Lower lobe of right lung (tissue), 2 donors: ENCODE measurements around the gene TMEM234. TPM values are rescaled to one million over a fixed set of nuclear protein-coding genes. Genes with fewer than 3 reads are reported as not detected.
"Not testable (repeated sequence)": the region's sequence is repeated elsewhere in the genome, so short reads cannot be mapped to it uniquely, and the experiment has no call there.

Source experiments
- ATAC-seq, 2 donors: fragments of 200-7000 bp; cut with Tn5 transposase; one replicate each; pipeline ENCODE4 v1.9.1; 2020 to 2022; ENCODE audit warnings: mild to moderate bottlenecking in 2 of 2, moderate library complexity in 2 of 2
- DNase-seq: peaks from one replicate; pipeline ENCODE4 v3.0.0-alpha.2; 2020
- H3K27ac ChIP-seq: fragments of 200-600 bp; one replicate; pipeline ENCODE4 v1.8.0; 2022
- H3K27me3 ChIP-seq: fragments of 200-600 bp; one replicate; pipeline ENCODE4 v1.8.0; 2022; ENCODE audit warnings: low read depth
- H3K36me3 ChIP-seq: fragments of 200-600 bp; one replicate; pipeline ENCODE4 v1.8.0; 2022; ENCODE audit warnings: mild to moderate bottlenecking
- H3K4me1 ChIP-seq: fragments of 200-600 bp; one replicate; pipeline ENCODE4 v1.8.0; 2022
- H3K4me3 ChIP-seq: fragments of 200-600 bp; one replicate; pipeline ENCODE4 v1.8.0; 2022; ENCODE audit warnings: mild to moderate bottlenecking
- H3K9me3 ChIP-seq: fragments of 200-600 bp; one replicate; pipeline ENCODE4 v1.8.0; 2022
- intact Hi-C: fragments of 100-400 bp; cut with DNase I; formaldehyde crosslinking; loops from one replicate; pipeline ENCODE4 v1.11.0; 2022
- long read RNA-seq: library from polyadenylated mRNA; unstranded; transcript quantifications from one replicate; pipeline ENCODE4 v2.0.0, GENCODE V29; 2021
- total RNA-seq: library from RNA; stranded (reverse); fragmentation: NEBNext Ultra II Directional; extraction: Animal tissue kit (Norgen Biotek cat#: 25700); gene quantifications from one replicate; pipeline ENCODE4 v1.2.1, GENCODE V29; 2021
- TF ChIP-seq, protein P1 (sequence below): fragments of 200-600 bp; IDR thresholded peaks from one replicate; pipeline ENCODE4 v1.8.0; 2022; ENCODE audit warnings: antibody characterized with exemption, mild to moderate bottlenecking
- donor health status: DM: no; HTN: yes; CAD: no; lungs with severe emphysema.

Gene TMEM234
- 24.5 TPM for total RNA-seq
- long read RNA-seq, transcript TMEM234-201 (5 exons, 1,082 nt): major isoform, 8 of 36 reads
- long read RNA-seq, partial matches to known transcripts: 14 of 36 reads
- long read RNA-seq, other reads (novel, unspliced or antisense): 11 of 36 reads

- peak within 1 kb of the TSS; percentile 92 for H3K4me3 ChIP-seq
- intact Hi-C loops: no loop called here
- H3K36me3 ChIP-seq: peaks cover 45% of the 10 kb centered on the region
- H3K27me3 ChIP-seq: no peaks in the 10 kb centered on the region
- peaks cover 32% of the 10 kb centered on the region for H3K4me1 ChIP-seq
- ATAC-seq (peak; percentile 95 to 99), DNase-seq (peak; percentile 94)
- TF ChIP-seq, protein P1, sequence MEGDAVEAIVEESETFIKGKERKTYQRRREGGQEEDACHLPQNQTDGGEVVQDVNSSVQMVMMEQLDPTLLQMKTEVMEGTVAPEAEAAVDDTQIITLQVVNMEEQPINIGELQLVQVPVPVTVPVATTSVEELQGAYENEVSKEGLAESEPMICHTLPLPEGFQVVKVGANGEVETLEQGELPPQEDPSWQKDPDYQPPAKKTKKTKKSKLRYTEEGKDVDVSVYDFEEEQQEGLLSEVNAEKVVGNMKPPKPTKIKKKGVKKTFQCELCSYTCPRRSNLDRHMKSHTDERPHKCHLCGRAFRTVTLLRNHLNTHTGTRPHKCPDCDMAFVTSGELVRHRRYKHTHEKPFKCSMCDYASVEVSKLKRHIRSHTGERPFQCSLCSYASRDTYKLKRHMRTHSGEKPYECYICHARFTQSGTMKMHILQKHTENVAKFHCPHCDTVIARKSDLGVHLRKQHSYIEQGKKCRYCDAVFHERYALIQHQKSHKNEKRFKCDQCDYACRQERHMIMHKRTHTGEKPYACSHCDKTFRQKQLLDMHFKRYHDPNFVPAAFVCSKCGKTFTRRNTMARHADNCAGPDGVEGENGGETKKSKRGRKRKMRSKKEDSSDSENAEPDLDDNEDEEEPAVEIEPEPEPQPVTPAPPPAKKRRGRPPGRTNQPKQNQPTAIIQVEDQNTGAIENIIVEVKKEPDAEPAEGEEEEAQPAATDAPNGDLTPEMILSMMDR: no peak
- peak within 1 kb of the TSS; percentile 94 for H3K27ac ChIP-seq
- H3K9me3 ChIP-seq: no peaks in the 10 kb centered on the region
Measured at GRCh38 chr1:32221980-32222755, at the start of gene TMEM234, which contains the start of gene EIF3I. TSS of gene TMEM234 (minus strand) at chr1:32222353. CDS start at chr1:32222322, 31 bp downstream. TSS of gene EIF3I (plus strand) at chr1:32222407. CDS start at chr1:32222442, 35 bp downstream.

DNA sequence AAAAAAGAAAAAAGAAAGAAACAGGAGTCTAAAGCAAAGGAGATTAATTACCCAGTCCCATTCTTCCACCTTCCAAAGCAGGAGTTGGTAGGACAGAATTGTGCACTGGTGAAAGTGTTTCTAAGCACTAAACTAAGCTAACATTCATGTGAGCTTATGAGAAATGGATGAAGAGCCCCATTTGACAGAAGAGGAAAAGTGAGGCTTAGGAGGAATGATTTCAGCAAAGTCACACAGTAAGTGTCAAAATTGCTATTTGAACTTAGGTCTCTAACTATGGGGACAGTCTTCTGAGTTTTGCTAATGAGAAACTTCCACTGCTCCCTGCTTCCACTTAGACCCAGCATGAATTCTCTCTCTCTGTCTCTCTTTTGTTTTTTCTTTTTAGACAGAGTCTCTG lies 47.6 kb upstream of the TMEM234 start:
- Histone ChIP-seq H3K27ac (no peak overlapping the region), H3K36me3 (no peaks in the 10 kb centered on the region), H3K4me1 (peaks cover 4% of the 10 kb centered on the region), H3K27me3 (peaks cover 8% of the 10 kb centered on the region), H3K9me3 (no peaks in the 10 kb centered on the region), H3K4me3 (no peak overlapping the region)
- no peak for DNase-seq
- intact Hi-C loops: no loop called here
- TF ChIP-seq, protein P1: no peak
- ATAC-seq: no peak

DNA sequence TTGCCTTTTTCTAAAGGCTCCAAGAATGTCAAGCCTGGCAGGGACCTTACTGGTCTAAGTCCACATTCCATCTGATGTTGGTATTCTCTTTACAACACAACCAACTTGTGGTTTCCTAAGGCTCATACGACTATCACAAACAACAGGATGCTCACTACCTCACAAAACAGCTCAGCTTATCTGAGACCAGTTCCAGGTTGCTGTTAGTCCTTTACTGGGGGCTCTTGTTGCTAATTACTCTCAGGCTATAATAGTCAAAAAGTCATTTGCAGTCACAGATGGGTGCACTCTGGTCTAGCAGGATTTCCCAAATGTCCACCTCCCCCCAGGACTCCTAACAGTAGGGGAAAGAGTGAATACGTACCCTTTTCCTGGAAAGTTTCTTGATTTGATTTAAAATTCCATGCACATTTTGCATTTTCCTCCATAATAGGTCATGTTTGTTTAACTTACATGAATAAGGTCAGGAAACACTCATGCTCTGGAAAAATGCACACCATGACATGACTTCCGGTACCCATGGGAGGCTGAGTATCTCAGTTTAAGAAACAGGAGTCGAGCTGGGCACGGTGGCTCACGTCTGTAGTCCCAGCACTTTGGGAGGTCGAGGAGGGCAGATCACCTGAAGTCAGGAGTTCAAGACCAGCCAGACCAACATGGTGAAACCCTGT lies 44.9 kb upstream of the TMEM234 start:
- peaks cover 4% of the 10 kb centered on the region for H3K4me1 ChIP-seq
- intact Hi-C loops: no loop called here
- no peaks in the 10 kb centered on the region for H3K27me3 ChIP-seq
- TF ChIP-seq, protein P1: no peak
- ATAC-seq (no peak), DNase-seq (no peak)
- H3K27ac ChIP-seq: no peak overlapping the region
- H3K9me3 ChIP-seq: no peaks in the 10 kb centered on the region
- H3K36me3 ChIP-seq: no peaks in the 10 kb centered on the region
- H3K4me3 ChIP-seq: no peak overlapping the region

DNA sequence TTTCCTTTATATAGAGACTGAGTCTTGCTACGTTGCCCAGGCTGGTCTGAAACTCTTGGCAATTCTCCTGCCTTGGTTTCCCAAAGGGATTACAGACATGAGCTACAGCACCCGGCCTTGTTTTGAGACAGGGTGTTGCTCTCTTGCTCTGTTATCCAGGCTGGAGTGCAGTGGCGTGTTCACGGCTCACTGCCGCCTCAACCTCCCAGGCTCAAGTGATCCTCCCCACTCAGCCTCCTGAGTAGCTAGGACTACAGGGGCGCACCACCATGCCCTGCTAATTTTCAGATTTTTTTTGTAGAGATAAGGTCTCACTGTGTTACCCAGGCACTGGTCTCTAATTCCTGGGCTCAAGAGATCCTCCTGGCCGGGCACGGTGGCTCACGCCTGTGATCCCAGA lies 43.7 kb upstream of the TMEM234 start:
- Histone ChIP-seq H3K36me3 (no peaks in the 10 kb centered on the region), H3K4me1 (peaks cover 4% of the 10 kb centered on the region), H3K4me3 (no peak overlapping the region), H3K9me3 (no peaks in the 10 kb centered on the region), H3K27me3 (no peaks in the 10 kb centered on the region), H3K27ac (no peak overlapping the region)
- intact Hi-C loops: no loop called here
- ATAC-seq (no peak), DNase-seq (no peak)
- TF ChIP-seq, protein P1: no peak

DNA sequence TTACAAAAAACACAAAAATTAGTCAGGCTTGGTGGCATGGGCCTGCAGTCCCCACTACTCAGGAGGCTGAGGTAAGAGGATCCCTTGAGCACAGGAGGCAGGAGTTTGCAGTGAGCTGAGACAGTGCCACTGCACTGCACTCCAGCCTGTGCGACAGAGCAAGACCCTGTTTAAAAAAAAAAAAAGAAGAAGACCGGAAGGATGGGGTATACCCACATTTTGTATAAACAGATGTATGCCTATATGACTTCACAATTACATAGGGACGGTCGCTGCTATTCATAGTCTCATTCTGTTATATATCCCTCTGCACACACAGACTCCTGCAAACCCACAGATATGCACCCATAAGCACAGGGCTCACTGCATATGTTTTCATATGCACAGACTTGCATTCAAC lies 41.6 kb upstream of the TMEM234 start:
- DNase-seq (no peak), ATAC-seq (no peak)
- TF ChIP-seq, protein P1: no peak
- H3K27ac ChIP-seq: no peak overlapping the region
- no peaks in the 10 kb centered on the region for H3K27me3 ChIP-seq
- no peak overlapping the region for H3K4me3 ChIP-seq
- intact Hi-C loops: no loop called here
- no peaks in the 10 kb centered on the region for H3K36me3 ChIP-seq
- H3K9me3 ChIP-seq: no peaks in the 10 kb centered on the region
- peaks cover 4% of the 10 kb centered on the region for H3K4me1 ChIP-seq

- intact Hi-C loops, H3K36me3 ChIP-seq, H3K4me1 ChIP-seq, H3K27me3 ChIP-seq, DNase-seq, H3K9me3 ChIP-seq, H3K4me3 ChIP-seq, ATAC-seq, H3K27ac ChIP-seq: not testable (repeated sequence)
Measured at GRCh38 chr1:32263236-32263593, 41.1 kb upstream of the TMEM234 start.
